Activated CD4-positive, CD25-positive, alpha-beta regulatory T cell treated with anti-CD3 and anti-CD28 coated beads, Interleukin-2, amount 50 U/mL, for 24 hours (primary cell): ENCODE results near the gene SENP1.

Source experiments
- ATAC-seq, 2 donors: fragments of 150-1000 bp; cut with Tn5 transposase; one replicate each; pipeline ENCODE4 v1.10.0; 2021; ENCODE audit warnings: mild to moderate bottlenecking in 1 of 2, moderate library complexity in 1 of 2

Gene SENP1

DNA sequence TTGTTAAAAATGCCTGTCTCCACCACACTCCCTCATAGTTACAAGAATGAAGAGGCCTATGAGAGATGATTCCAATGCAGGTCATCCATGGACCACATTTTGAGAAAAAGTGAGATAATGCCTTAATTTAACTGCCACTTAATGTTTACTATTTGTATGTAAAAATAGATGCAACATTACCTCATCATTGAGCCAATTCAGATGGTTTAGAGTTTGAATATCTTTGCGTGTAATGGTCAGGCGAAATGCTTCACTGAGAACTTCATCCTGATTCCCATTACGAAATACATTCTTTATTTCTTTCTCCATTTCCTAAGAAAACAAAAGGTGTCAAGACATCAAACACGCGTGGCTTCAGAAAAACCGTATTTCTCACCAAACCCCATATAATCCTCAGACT, 42.3 kb downstream of the SENP1 start:
- no peak for ATAC-seq

DNA sequence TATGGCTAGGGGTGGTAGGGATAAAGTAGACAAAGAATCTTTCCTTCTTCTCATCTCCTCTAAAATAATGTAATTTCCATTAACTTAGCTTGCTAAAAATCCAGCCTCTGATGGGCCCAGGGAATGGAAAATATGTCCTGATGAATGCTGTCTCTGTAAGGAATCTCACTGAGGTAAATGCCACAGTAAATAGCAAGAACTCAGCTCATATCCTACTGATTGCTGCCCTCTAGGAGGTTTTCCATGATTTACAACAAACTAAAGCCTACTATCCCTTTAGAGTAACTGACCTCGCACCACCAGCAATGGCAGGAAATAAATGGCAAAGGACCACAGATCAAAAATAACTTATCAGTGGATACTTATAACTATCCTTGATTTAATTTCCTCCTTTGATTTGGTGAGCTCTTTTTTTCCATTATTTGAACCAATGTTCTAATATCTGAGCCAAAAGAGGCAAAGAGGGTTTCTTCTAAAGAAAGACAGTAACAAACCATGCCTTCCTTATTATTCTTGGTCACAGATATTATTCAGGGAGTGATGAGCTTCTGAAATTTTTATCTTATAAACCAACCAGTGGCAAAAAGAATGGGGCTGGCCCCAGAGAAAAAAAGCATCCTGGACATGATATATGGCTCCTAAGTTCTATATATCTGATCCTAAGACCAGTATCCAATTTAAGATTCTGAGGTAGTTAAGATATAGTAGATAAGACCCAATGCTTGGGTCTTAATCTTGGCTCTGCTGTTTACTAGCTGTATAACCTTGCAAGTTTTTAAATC, 43.8 kb downstream of the SENP1 start:
- ATAC-seq, result no peak

DNA sequence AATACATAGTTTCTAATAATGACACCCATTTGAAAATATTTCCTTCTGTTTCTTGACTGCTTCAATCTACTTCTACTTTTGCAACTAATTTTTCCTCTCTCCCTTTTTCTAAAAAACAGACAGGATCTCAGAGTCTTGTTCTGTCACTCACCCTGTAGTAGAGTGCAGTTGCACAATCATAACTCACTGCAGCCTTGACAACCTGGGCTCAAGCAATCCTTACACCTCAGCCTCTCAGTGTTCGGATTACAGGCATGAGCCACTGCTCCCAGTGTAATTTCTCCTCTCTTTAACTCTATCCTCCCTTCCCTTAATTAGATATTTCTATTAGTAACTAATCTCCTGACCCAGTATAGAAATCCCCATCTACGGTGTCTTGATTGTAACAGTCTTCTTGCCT, 45.4 kb downstream of the SENP1 start:
- ATAC-seq, result no peak

DNA sequence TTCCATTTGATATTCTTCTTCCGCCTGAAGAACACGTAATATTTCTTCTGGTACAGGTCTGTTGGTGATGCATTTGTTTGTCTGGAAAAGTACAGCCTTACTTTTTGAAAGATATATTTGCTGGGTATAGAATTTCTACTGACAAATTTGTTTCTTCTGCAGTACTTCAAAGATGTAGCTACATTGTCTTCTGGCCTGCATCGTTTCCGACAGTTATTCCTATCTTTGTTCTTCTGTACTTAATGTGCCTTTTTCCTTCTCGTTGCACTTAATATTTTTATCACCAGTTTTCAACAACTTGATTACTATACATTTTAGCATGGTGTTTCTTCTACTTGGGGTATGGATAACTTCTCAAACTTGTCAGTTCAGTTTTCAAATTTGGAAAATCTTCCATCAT, 47.1 kb downstream of the SENP1 start:
- ATAC-seq, result no peak

DNA sequence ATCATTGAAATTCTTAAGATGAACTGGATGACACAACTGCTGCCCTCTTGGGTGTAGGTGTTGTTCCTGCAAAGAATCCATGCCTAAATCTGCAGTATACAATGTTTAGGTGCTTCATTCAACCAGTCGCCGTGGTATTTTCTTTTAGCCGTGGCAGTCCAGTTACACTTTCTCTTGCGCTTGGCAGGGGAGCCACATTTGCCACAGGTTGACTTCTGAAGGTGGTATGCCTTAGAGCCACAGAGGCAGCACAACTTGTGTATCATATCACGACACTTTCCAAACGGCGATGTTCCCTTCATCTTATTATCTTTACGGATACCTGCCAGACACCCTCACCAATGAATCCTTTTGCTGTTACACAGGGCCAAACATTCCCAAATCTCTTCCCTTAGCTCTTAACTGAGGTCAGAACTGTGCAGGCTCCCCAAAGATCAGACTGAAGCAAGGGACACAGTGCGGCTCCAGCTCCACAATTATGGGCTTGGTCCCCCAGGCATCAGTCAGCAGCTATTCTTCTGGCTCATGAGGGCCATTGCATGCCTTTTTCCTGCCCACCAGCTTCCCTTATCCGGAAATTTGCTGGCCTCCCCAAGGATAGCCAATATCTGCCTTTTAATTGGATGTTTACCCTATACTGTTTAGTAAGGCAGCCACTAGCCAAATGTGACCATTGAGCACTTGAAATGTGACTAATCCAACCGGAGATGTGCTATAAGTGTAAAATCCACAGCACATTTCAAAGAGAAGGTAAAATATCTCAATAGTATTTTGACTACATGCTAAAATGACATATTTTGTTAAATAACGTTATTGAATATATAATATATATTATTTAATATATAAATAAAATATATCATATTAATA, 50.7 kb downstream of the SENP1 start:
- no peak for ATAC-seq

DNA sequence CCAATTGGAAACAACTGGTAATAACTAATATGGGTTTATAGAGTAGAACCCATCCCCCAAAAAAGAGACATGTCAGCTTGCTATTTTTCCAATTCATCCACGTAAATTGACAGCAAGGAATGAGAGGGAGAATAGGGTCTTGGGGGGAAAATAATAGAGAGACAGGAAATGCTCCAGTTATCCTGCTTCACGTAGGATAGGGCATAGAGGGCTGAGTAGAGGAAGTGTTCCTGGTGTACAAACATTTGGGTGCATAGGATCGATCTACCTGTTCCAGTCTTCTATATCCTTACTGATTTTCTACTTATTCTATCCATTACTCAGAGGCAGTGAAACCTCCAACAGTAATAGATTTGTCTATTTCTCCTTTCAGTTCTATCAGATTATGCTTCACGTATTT, 52.0 kb downstream of the SENP1 start:
- ATAC-seq, result no peak

DNA sequence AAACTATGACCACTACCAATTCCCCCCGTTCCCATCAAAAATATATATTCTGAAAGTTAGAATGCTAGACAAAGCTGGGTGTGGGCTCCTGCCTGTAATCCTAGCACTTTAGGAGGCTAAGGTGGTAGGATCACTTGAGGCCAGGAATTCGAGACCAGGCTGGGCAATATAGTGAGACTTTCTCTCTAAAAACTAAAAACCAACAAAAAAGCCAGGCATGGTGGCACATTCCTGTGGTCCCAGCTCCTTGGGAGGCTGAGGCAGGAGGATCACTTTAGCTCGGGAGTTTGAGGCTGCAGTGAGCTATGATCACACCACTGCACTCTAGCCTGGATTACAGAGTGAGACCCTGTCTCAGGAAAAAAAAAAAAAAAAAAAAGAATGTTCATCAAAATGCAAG, 52.8 kb downstream of the SENP1 start:
- no peak for ATAC-seq

DNA sequence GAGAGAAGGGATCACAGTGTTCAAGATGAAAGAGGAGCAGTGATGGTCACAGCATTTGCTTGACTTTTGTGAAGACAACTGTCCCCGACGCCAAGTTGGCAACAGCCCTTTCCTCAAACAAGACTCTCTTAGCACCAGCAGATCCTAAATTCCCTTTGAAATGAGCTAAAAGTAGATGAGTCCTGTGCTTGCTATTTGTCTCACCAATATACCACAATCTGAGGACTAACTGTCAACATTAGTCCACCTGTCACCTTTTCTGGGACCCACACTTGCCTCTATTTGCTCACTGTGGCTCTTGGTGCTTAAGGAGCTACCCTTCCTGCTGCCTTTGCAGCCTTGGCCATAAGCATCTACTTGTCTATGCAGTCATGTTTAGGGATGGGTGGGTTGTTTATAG, 54.2 kb downstream of the SENP1 start:
- no peak for ATAC-seq

DNA sequence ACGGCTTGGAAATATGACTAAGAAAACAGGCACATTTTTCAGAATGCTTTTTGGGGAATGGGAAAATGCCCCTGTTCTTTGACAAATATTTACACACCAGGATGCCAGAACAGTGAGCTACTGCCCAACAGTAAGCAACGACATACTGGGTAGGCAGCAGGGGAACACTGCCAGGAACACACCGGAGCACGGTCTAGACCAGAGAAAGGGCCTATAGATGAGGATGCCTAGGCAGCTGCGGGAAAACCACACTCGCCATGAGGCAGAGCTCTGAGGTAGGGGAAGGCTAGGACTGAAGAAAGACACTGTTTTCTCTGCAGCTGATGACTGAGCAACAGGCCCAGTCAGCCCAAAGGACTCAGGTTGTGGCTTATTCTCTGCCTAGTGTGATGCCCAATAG, 55.7 kb downstream of the SENP1 start:
- no peak for ATAC-seq

DNA sequence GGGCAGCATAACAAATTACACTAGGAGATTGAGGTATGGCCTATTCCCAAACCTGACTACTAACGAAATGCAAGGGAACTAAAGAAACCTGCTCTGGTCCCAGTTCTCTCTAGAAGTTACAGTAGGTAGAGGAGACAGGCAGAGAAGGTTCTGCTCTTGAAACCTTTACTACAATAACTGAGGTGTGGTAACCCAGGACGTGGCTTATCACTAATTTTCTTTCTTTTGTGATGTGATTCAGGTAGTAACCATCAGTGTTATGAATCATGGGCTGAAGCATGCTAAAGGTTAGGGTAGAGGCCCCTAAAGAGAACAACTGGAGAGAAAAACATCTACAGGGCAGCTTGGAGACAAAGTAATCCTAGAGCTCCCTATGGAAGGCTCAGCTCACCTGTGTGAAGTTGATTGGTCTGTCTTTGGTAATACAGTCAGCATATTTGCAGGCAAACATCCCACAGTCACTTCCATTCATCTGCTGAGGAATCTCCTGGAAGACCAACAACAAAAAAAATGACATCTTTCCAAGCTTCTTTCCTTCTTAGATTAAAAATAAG, 59.8 kb downstream of the SENP1 start:
- no peak for ATAC-seq

DNA sequence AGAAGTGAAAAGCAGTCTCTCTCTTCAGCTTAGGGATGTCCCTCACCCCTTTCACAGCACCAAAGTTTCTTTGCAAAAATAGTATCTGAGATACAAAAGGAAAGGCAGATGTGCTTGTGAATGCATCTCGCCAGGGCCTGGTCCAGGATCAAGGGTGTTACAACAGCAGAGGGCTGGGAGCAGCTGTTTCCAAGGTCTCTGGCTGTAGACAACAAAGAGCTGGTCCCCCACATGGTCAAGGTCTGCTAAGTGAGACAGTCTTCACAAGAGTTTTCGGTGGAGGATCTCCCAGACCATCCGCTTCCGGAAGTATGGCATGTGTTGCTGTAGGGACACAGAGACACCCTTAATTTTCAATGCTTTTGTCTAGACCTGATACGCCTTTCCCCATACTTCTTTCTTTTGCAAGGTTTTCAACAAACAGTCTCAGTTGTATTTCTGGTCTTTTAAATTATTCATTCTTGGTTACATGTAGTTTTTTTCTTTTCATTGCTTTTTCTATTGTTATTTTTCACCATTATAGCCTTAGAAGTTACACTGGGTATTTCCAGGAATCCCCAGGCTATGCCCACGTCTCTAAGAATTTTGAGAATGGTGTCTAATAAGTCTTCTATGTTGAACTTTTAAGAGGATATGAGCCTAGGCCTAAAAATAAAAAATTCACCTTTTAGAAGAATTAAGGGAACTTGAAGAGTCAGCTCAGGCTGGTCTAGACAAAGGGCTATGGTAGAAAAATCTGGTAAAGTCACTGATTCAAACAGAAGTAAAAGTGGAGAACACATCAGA, 60.6 kb downstream of the SENP1 start:
- ATAC-seq, result no peak

DNA sequence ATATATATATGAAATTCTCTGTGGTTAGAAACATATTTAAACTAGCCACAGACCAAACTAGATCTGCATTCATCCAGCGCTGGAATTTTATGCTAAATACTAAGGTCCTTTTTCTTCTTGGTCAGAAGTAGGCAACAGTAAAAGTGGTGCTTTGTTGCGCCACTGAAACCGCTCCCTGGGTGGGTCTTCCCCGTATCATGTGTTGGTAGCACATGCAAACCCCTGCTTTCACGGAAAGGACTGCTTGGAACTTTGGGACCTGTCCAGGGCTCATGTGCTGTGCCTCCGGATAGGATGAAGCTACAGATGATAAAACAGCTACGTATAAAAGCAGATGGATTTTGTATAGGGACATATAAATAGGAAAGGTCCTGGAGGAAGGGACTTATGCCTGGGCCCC, 61.5 kb downstream of the SENP1 start:
- ATAC-seq, result no peak

DNA sequence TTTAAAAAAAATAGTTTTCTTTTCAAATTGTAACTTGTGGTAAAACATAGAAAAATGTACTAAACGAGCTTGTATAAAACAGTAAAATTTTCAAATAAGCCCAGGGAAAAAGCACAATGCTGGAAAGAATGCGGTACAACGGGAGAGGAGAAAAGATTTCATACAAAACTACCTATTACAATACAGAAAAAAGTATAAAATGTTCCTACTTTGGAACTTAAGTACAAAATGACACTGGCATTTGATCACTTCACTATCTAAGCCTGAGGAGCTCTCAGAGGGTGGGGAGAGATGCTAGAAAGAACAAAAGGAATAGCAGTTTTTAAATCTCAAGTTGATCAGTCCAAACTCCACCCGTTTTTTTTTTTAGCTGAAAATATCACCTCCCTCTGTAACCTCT, 62.1 kb downstream of the SENP1 start:
- no peak for ATAC-seq

DNA sequence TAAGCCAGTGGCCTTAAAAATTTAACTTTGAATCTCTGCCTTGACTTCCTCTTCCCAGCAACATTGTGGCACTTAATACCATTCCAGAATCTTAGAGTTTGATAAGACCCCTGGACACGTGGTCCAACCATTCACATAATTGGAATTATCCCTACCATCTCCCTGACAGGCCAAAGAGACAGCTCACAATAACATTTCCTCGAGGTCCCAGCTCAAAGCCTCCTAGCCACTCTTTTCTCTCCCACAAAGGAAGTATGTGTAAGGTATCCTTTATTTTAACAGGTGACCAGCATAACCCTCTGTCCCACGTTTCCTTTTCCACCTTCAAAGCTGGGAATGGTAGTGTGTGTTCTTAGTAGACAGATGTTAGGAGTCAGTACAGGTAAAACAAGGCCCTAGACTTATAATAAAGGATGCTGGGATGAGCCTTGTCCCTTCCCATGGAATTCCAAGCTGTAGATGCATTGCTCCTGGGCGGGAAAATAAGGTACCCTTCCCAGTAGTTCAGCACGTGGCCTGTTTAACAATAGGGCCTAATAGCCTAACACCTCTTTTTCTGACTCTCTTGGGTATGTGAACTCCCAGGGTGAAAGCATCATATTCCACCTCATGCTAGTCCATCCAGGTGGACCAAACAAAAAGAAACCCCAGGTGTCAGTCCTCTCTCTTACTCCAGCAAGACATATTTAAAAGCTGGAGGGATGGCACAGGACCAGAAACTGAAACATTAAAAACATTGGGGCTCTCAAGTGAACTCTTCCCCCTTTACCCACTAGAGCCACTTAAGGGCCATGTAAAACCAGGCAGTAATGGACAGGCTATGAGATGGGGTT, 64.1 kb downstream of the SENP1 start:
- no peak for ATAC-seq

DNA sequence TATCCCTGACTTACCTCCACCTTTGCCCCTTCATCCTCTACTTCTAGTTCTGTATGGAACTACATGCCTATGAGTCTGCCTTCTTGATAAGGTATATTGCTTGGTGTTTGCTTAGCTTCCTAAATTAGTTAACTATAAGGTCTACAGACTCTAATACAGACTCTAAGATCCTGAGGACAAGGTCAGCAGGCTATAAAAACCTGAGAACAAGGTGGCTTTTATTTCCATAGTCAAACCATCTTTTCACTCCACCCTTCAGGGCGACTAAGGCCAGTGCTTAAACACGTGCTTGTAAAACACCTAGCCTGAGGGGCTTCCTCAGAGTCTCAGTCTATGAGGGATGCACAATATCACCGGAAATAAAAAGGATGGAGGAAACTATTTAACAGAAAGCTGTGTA, 65.5 kb downstream of the SENP1 start:
- ATAC-seq, result no peak

DNA sequence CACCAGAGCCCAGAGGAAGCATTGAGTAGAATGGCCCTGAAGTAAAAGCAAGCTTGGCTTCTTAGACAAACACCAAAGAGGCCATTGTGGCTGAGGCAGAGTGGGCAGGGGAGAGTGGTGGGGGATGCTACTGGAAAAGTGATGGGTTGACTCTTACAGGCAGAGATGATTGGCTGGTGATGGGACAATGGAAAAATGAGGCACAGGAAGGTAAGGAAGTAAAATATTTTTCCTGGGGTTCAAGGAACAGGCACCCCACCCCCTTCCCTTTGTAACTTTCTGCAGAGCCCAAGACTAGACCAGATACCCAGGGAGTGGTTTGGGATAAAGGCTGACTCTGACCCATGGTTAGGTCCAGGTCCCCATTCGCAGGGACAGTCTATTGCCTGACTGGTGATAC, 66.7 kb downstream of the SENP1 start:
- no peak for ATAC-seq

DNA sequence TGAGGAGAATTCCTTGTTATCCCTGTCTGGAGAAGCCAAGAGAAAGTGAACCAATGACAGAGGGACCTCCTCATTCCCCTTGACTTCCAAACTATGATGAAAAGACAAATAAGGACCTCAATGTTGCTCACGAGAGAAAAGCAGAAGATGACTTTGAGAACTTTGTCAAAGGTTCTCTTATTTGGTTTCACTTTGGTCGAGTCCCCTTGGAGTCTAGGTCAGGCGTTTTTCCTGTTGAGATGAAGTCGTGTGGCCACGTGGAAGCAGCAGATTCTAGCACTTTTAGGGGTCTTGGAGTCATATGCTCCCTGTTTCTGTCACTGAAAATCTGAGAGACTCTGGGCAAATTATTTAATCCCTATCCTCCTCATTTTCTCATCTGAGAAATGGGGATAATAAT, 67.8 kb downstream of the SENP1 start:
- no peak for ATAC-seq

DNA sequence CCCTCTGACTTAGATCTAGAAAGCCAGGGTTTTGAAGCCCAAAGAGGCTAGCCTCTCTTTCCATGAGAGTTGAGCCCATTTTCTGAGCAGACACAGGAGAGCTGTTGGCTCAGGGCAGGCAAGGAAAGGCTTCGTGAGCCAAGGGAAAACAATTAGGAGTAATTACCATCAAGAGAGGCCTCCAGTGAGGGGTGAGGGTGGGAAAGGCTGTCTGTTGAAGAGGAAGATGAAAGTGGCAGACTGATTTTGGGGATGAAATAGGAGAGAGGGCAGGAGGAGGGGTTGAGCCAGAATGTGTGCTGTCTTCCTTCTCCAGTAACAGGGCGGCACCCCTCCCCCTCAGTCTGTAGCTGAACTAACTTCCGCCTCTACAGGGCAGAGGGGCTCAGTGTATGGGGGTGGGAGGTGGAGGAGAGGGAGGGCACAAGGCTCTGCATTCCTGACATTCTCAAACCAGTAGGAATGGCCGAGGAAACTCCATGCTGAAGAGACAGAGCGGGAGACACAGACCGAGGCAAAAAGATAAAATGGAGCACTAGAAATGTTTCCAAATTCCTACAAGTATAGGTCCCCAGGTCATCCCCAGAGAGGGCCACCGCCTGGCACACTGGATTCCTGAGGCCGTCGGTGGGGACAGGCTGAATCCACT, 68.5 kb downstream of the SENP1 start:
- ATAC-seq, result no peak

DNA sequence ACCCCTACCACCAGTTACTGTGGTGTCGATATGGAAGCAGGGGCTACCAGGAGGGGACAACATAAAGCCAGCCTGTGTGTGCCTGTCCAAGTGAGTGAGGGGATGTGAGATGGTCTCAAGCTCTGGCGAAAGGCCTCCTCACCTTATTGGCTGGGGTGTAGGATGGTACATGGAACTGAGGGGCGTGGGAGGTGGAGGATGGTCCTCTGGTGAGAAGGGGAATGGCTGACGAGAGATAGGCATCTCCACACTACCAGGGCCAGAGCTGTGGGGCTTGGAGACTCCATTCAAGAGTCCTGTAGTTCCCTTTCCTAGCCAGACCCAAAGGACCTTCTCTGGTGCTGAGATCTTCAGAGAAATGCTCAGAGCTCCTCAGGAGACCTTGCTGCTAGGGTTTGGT, 69.1 kb downstream of the SENP1 start:
- ATAC-seq, result no peak

DNA sequence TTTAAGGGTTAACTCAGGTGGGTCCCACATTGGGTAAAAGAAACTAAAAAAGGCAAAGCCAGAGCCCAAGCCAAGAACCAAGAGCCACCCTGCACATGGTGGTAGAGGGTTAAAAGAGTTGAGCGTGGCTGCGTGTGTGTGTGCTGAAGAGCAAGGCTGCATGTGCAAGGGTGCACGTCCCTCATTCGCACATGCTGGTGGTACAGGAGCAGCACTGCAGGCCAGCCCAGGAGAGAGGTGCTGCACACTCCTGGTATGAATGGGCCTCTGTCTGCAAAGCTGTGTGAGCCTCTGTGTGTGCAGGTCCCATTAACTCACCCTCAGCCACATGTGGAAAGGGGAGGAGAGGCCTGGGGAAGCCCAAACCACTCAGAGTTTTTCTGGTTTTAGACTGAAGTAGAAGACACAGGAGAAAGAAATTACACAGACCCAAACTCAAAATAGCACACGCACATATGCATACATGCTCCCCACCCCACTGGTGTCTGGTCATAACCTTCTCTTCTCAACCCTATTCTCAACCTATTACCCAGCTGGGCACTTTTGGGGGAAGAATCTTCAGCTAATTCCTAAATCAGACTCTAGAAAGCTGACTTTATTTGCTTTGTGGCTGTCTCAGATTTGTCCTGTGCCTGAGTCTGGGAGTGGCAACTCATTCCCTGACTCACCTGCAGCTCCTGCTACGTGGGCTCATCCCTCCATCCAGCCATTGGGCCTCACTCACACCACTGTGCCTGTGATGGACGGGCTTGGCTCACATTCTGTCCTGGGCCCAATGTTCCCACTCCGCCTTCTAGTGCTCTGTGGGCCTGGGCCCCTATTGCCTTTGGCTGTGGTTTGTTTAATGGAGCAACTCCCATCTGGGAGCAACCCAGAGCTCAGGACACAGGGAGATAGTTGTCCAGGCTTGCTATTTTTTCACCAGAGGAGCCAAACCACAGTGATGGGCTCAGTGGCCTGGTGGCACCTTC, 70.8 kb downstream of the SENP1 start:
- ATAC-seq, result no peak
